H1 (cell line): ENCODE measurements around the gene CLEC2D. TPM values are rescaled to one million over a fixed set of nuclear protein-coding genes. Genes with fewer than 3 reads are reported as not detected.

ENCODE experiments used
- CTCF ChIA-PET: fragments of 300-600 bp; sonication (Branson Sonifier 250); formaldehyde crosslinking; loops from one replicate; lab custom pipeline; 2021; ENCODE audit not compliant: partially characterized antibody; lab: Charles Lee
- POLR2A ChIA-PET: fragments of 300-600 bp; sonication (Branson Sonifier 250); formaldehyde crosslinking; loops from one replicate; lab custom pipeline; 2021; ENCODE audit warnings: inconsistent platforms; ENCODE audit not compliant: partially characterized antibody; lab: Charles Lee
- DNase-seq, 2 experiments: peaks; one replicate each; pipeline versions ENCODE4 v3.0.0 to v3.0.0-alpha.2; 2010 to 2022; ENCODE audit warnings: low spot score in 2 of 2, low read depth in 1 of 2, mixed read lengths in 1 of 2
- FAIRE-seq: peaks from 2 replicates; lab custom pipeline; 2011; peaks lifted over from hg19 to GRCh38; lab: Jason Lieb, UNC
- H2AFZ ChIP-seq: 2 replicates; pipeline ENCODE4 v1.8.1; 2012; ENCODE audit warnings: low read length, inconsistent platforms
- H2AK5ac ChIP-seq: 2 replicates; pipeline ENCODE4 v1.6.1; 2013; ENCODE audit warnings: low read depth, low read length
- H2BK120ac ChIP-seq: replicated peaks from 2 replicates; pipeline ENCODE3; 2013; ENCODE audit warnings: low read depth, low read length, inconsistent platforms
- H2BK12ac ChIP-seq: 2 replicates; pipeline ENCODE4 v1.6.1; 2013; ENCODE audit warnings: low read depth, low read length
- H2BK15ac ChIP-seq: 2 replicates; pipeline ENCODE4 v1.6.1; 2013; ENCODE audit warnings: low read length
- H2BK20ac ChIP-seq: 2 replicates; pipeline ENCODE4 v1.6.1; 2013; ENCODE audit warnings: low read length
- H2BK5ac ChIP-seq: 2 replicates; pipeline ENCODE4 v1.6.1; 2013; ENCODE audit warnings: low read depth, low read length
- H3K14ac ChIP-seq: 2 replicates; pipeline ENCODE4 v1.6.1; 2013; ENCODE audit warnings: inconsistent platforms; ENCODE audit not compliant: insufficient read length
- H3K18ac ChIP-seq: 2 replicates; pipeline ENCODE4 v1.6.1; 2013; ENCODE audit warnings: low read length; ENCODE audit errors: extremely low read depth
- H3K23ac ChIP-seq: 2 replicates; pipeline ENCODE4 v1.6.1; 2013; ENCODE audit warnings: inconsistent platforms; ENCODE audit not compliant: insufficient read length
- H3K23me2 ChIP-seq: 2 replicates; pipeline ENCODE4 v1.6.1; 2013; ENCODE audit warnings: low read depth, low read length
- H3K27ac ChIP-seq: 2 replicates; pipeline ENCODE4 v1.6.1; 2011; ENCODE audit warnings: low read depth, low read length, inconsistent platforms
- H3K27me3 ChIP-seq, 4 experiments: replicated peaks in 1 of 4; 1 replicate in 1 of 4; 2 replicates in 3 of 4; pipeline versions ENCODE4 v1.6.1 to v1.8.1; 2011 to 2013; ENCODE audit warnings: low read length in 3 of 4, mild to moderate bottlenecking in 3 of 4, inconsistent platforms in 2 of 4, mixed read lengths in 2 of 4, moderate library complexity in 1 of 4; ENCODE audit not compliant: control insufficient read depth in 3 of 4, insufficient read depth in 3 of 4; ENCODE audit errors: extremely low read depth in 1 of 4
- H3K36me3 ChIP-seq, 4 experiments: 2 replicates each; pipeline versions ENCODE4 v1.6.1 to v1.8.1; 2011 to 2013; ENCODE audit warnings: mild to moderate bottlenecking in 4 of 4, low read length in 3 of 4, moderate library complexity in 2 of 4, control low read depth in 1 of 4, inconsistent platforms in 1 of 4; ENCODE audit not compliant: insufficient read depth in 4 of 4, control insufficient read depth in 2 of 4
- H3K4ac ChIP-seq: replicated peaks from 2 replicates; pipeline ENCODE3; 2013; ENCODE audit warnings: low read length, low read depth, mixed read lengths, inconsistent platforms; ENCODE audit not compliant: insufficient read length
- H3K4me1 ChIP-seq, 4 experiments: replicated peaks in 1 of 4; 1 replicate in 1 of 4; 2 replicates in 3 of 4; pipeline versions ENCODE4 v1.6.1 to v1.8.1; 2011 to 2013; ENCODE audit warnings: low read length in 3 of 4, inconsistent platforms in 2 of 4, mixed read lengths in 1 of 4; ENCODE audit not compliant: insufficient read depth in 4 of 4, control insufficient read depth in 3 of 4
- H3K4me2 ChIP-seq, 2 experiments: 2 replicates each; pipeline versions ENCODE4 v1.6.1 to v1.8.1; 2011 to 2013; ENCODE audit warnings: low read depth in 2 of 2, low read length in 2 of 2, control low read depth in 1 of 2, inconsistent platforms in 1 of 2, mild to moderate bottlenecking in 1 of 2; ENCODE audit not compliant: insufficient read depth in 1 of 2
- H3K4me3 ChIP-seq, 4 experiments: fragments of 200-600, 300-600 bp in 1 of 4; sonication (generic), shearing (Covaris generic), sonication (Bioruptor Twin) in 1 of 4; 2 replicates each; pipeline versions ENCODE4 v1.5.1 to v1.8.1; 2011 to 2016; ENCODE audit warnings: low read length in 4 of 4, low read depth in 3 of 4, control low read depth in 2 of 4, inconsistent platforms in 2 of 4, mild to moderate bottlenecking in 2 of 4, mixed read lengths in 1 of 4, moderate library complexity in 1 of 4; ENCODE audit not compliant: insufficient read depth in 2 of 4; ENCODE audit errors: extremely low read depth in 1 of 4
- H3K56ac ChIP-seq: replicated peaks from 2 replicates; pipeline ENCODE3; 2013; ENCODE audit warnings: low read depth, mild to moderate bottlenecking, mixed read lengths, low read length, inconsistent platforms; ENCODE audit not compliant: insufficient read length
- H3K79me1 ChIP-seq: 2 replicates; pipeline ENCODE4 v1.6.1; 2013; ENCODE audit warnings: low read depth, low read length, control low read depth
- H3K79me2 ChIP-seq, 2 experiments: 2 replicates each; pipeline versions ENCODE4 v1.6.1 to v1.8.1; 2012 to 2013; ENCODE audit warnings: low read length in 2 of 2, mild to moderate bottlenecking in 2 of 2, inconsistent platforms in 1 of 2; ENCODE audit not compliant: insufficient read depth in 2 of 2, control insufficient read depth in 1 of 2
- H3K9ac ChIP-seq, 4 experiments: replicated peaks in 1 of 4; 1 replicate in 1 of 4; 2 replicates in 3 of 4; pipeline versions ENCODE4 v1.6.1 to v1.8.1; 2011 to 2013; ENCODE audit warnings: low read depth in 3 of 4, low read length in 3 of 4, control low read depth in 2 of 4, mild to moderate bottlenecking in 2 of 4, moderate library complexity in 2 of 4, inconsistent platforms in 1 of 4; ENCODE audit errors: extremely low read depth in 1 of 4
- H3K9me3 ChIP-seq, 2 experiments: 2 replicates each; pipeline versions ENCODE4 v1.6.1 to v1.8.1; 2012 to 2013; ENCODE audit warnings: mild to moderate bottlenecking in 2 of 2, moderate library complexity in 2 of 2, control low read depth in 1 of 2, inconsistent platforms in 1 of 2, low read depth in 1 of 2, low read length in 1 of 2, mixed read lengths in 1 of 2; ENCODE audit not compliant: insufficient read depth in 2 of 2
- H4K20me1 ChIP-seq, 2 experiments: replicated peaks in 1 of 2; 2 replicates each; pipeline versions ENCODE3 to v1.8.1; 2011 to 2013; ENCODE audit warnings: inconsistent platforms in 2 of 2, low read length in 2 of 2, mild to moderate bottlenecking in 1 of 2; ENCODE audit not compliant: insufficient read depth in 2 of 2, control insufficient read depth in 1 of 2
- H4K5ac ChIP-seq: 2 replicates; pipeline ENCODE4 v1.6.1; 2013; ENCODE audit warnings: low read length, low read depth, mixed read lengths, inconsistent platforms; ENCODE audit not compliant: insufficient read length
- H4K8ac ChIP-seq: 2 replicates; pipeline ENCODE4 v1.8.0; 2013; ENCODE audit warnings: mild to moderate bottlenecking, moderate library complexity, low read length, inconsistent platforms; ENCODE audit not compliant: insufficient read depth; ENCODE audit errors: extremely low read depth
- H4K91ac ChIP-seq: replicated peaks from 2 replicates; pipeline ENCODE3; 2013; ENCODE audit warnings: low read length, mixed read lengths, inconsistent platforms; ENCODE audit not compliant: insufficient read length
- BRCA1 ChIP-seq: IDR thresholded peaks from 2 replicates; pipeline ENCODE4 v1.6.1; 2012; ENCODE audit warnings: low read depth, low read length, improper control_type of control experiment
- CTCF ChIP-seq, 3 experiments: IDR thresholded peaks; 1 replicate in 2 of 3; 2 replicates in 1 of 3; pipeline versions ENCODE4 v1.5.1 to v1.6.1; 2011; ENCODE audit warnings: low read length in 3 of 3, mild to moderate bottlenecking in 3 of 3, inconsistent platforms in 2 of 3, low read depth in 1 of 3, moderate library complexity in 1 of 3; ENCODE audit not compliant: insufficient read depth in 1 of 3; ENCODE audit errors: control extremely low read depth in 1 of 3
- RAD21 ChIP-seq, 2 experiments: IDR thresholded peaks in 1 of 2; conservative IDR thresholded peaks in 1 of 2; 2 replicates each; pipeline ENCODE4 v1.6.1; 2011; ENCODE audit warnings: low read depth in 2 of 2, low read length in 2 of 2, improper control_type of control experiment in 1 of 2, inconsistent platforms in 1 of 2, mild to moderate bottlenecking in 1 of 2, moderate library complexity in 1 of 2
- WGBS, 2 experiments: shearing (Covaris generic) in 1 of 2; methylation state at CpG; one replicate each; pipeline versions ENCODE4 v1.1.6 to v1.1.7; 2013 to 2015; ENCODE audit warnings: low lambda C conversion rate in 2 of 2, mixed read lengths in 2 of 2, inconsistent platforms in 1 of 2, low coverage in 1 of 2, missing lambda C conversion rate in 1 of 2; ENCODE audit not compliant: insufficient replicate concordance in 2 of 2, insufficient coverage in 1 of 2, insufficient read length in 1 of 2; ENCODE audit errors: extremely low coverage in 1 of 2, missing lambda C conversion rate in 1 of 2; 5-methylcytosine and 5-hydroxymethylcytosine counted together
- polyA plus RNA-seq, 7 experiments: library from polyadenylated mRNA; depleted of rRNA in 3 of 7; stranded (reverse) in 5 of 7; unstranded in 2 of 7; fragments of >200 nt in 5 of 7; fragments of 200-250 nt in 2 of 7; gene quantifications; 1 replicate in 5 of 7; 2 replicates in 1 of 7; 4 replicates in 1 of 7; pipeline versions ENCODE4 v1.2.1 to v1.2.3, GENCODE V29; 2011 to 2013; ENCODE audit warnings: missing spikeins in 2 of 7, mixed read lengths in 2 of 7
- total RNA-seq: library from RNA; stranded (reverse); fragmentation: NEBNext Ultra II Directional; extraction: Animal tissue kit (Norgen Biotek cat#: 25700); gene quantifications from 2 replicates; pipeline ENCODE4 v1.2.1, GENCODE V29; 2021

CLEC2D gene
- total and polyA plus RNA-seq, 2 of the 8 experiments (the other 6 are each of a cell fraction or from before 2014, with no cell fraction given), result 4.2 to 6.2 TPM

GRCh38 chr12:9707864-9708808, 38.6 kb downstream of the CLEC2D start:
- no peak overlapping the region for H3K14ac ChIP-seq
- H2BK12ac ChIP-seq, result no peak overlapping the region
- no peak overlapping the region for H3K4ac ChIP-seq
- no peak overlapping the region; the same call in 1 of the 2 replicates for H3K18ac ChIP-seq
- peak overlapping the region; percentile 93 for H2AFZ ChIP-seq
- H3K27me3 ChIP-seq, result no peaks in the 10 kb centered on the region
- POLR2A ChIA-PET, result interaction anchor here (1.0 kb wide), 1 partner anchor 9 kb away, joined by 3 read pairs; no protein-coding TSS in a partner anchor
- H3K27ac ChIP-seq, result no peak overlapping the region
- no peaks in the 10 kb centered on the region for H3K23me2 ChIP-seq
- H3K9me3 ChIP-seq, result 0 out of 4 replicates have a peak, but pooled peaks cover 0 to 3% of the 10 kb centered on the region in 2 experiments
- 66% methylated on average over 12 of the region's 12 CpGs; no CpG with 5 or more reads in 1 of the 2 experiments for WGBS, 2 experiments
- no peak overlapping the region for H3K23ac ChIP-seq
- H3K79me2 ChIP-seq, result no peaks in the 10 kb centered on the region
- H2BK15ac ChIP-seq, result peak overlapping the region; percentile 46; the same call in 1 of the 2 replicates
- no peak overlapping the region for H2BK5ac ChIP-seq
- TF ChIP-seq RAD21 (IDR thresholded peaks at IDR 0.05 in 1 of 2, conservative IDR thresholded peaks at IDR 0.05 in 1 of 2; ENCODE audit: low read depth in 2 of 2, low read length in 2 of 2), result peak; percentile 58 to 63
- TF ChIP-seq BRCA1, result no peak
- peak; percentile 10 to 83 (median 66) for TF ChIP-seq CTCF (IDR thresholded peaks at IDR 0.05; ENCODE audit: control extremely low read depth in 1 of 3, insufficient read depth in 1 of 3, low read depth in 1 of 3, low read length in 3 of 3)
- TF ChIP-seq, all 59 proteins: peak for 2
- Histone ChIP-seq H3K56ac (no peak overlapping the region), H3K9ac (no peak overlapping the region), H4K91ac (peak overlapping the region; percentile 41), H3K4me1 (peaks cover 0 to 2% (median 0%) of the 10 kb centered on the region in 4 experiments; a peak in 1 of 7 replicates), H3K36me3 (no peaks in the 10 kb centered on the region), H2BK120ac (no peak overlapping the region), H4K20me1 (no peaks in the 10 kb centered on the region), H3K4me3 (no peak overlapping the region), H4K8ac (no peak overlapping the region), H4K5ac (no peak overlapping the region), H2AK5ac (no peak overlapping the region), H3K79me1 (no peaks in the 10 kb centered on the region), H2BK20ac (no peak overlapping the region), H3K4me2 (no peak overlapping the region)
- DNase-seq (peak in 1 of 2 experiments; percentile 63), FAIRE-seq (peak; percentile 63)
- CTCF ChIA-PET, result interaction anchor here (0.5 to 6.1 kb wide), 37 partner anchors 9 to 659 kb away, joined by 3 to 62 read pairs (median 4); partner anchors contain the start of gene CLEC2D
